Cardiac muscle cell (in vitro differentiated cells and primary cell): ENCODE measurements around the gene PAQR7. TPM values are rescaled to one million over a fixed set of nuclear protein-coding genes. Genes with fewer than 3 reads are reported as not detected.

ENCODE experiments used
- DNase-seq, 2 donors: peaks; one replicate each; pipeline versions ENCODE4 v3.0.0 to v3.0.0-alpha.2; 2010 to 2017; ENCODE audit warnings: low read depth in 1 of 2, low spot score in 1 of 2
- H3K27ac ChIP-seq: fragments of 200-600 bp; sonication (generic); 2 replicates; pipeline ENCODE4 v1.5.1; 2016
- H3K27me3 ChIP-seq: fragments of 200-600 bp; sonication (generic); 2 replicates; pipeline ENCODE4 v1.6.0; 2016; ENCODE audit warnings: control low read depth
- H3K36me3 ChIP-seq: fragments of 200-600 bp; sonication (generic); 2 replicates; pipeline ENCODE4 v1.5.1; 2016; ENCODE audit warnings: control low read depth
- H3K4me1 ChIP-seq: fragments of 200-600 bp; sonication (generic); 2 replicates; pipeline ENCODE4 v1.8.1; 2017; ENCODE audit warnings: low read depth, mild to moderate bottlenecking, mixed run types
- H3K4me3 ChIP-seq: fragments of 200-600 bp; sonication (generic); 2 replicates; pipeline ENCODE4 v1.5.1; 2016; ENCODE audit warnings: mild to moderate bottlenecking
- H3K9me3 ChIP-seq: fragments of 200-600 bp; sonication (generic); 2 replicates; pipeline ENCODE4 v1.5.1; 2017; ENCODE audit warnings: low read depth, mild to moderate bottlenecking, control low read depth
- CTCF ChIP-seq: IDR thresholded peaks from 2 replicates; pipeline ENCODE4 v1.5.1; 2012; ENCODE audit warnings: low read depth, mild to moderate bottlenecking, low read length
- polyA plus RNA-seq: library from polyadenylated mRNA; unstranded; fragments of >200 nt; fragmentation: Nextera tagmentation; extraction: Ambion mirVana; gene quantifications from 2 replicates; pipeline ENCODE4 v1.2.1, GENCODE V29; 2016
- total RNA-seq: library from RNA; depleted of rRNA; stranded (reverse); fragments of >200 nt; gene quantifications from 2 replicates; pipeline ENCODE4 v1.2.3, GENCODE V29; 2016

The PAQR7 gene
- total and polyA plus RNA-seq, 2 experiments from 2014 or later, result 3.1 to 12.5 TPM

- no peak for TF ChIP-seq CTCF
- Histone ChIP-seq H3K4me1 (no peaks in the 10 kb centered on the region), H3K36me3 (no peaks in the 10 kb centered on the region), H3K27ac (no peak overlapping the region), H3K9me3 (no peaks in the 10 kb centered on the region), H3K27me3 (no peaks in the 10 kb centered on the region), H3K4me3 (no peak overlapping the region)
- no peak for DNase-seq
Measured at GRCh38 chr1:25911162-25911561, 35.7 kb upstream of the PAQR7 start.

GRCh38 chr1:25909040-25909439, 33.5 kb upstream of the PAQR7 start:
- DNase-seq, result peak in 1 of 2 donors; percentile 58
- no peak overlapping the region for H3K4me3 ChIP-seq
- H3K4me1 ChIP-seq, result peaks cover 6% of the 10 kb centered on the region
- no peaks in the 10 kb centered on the region for H3K36me3 ChIP-seq
- TF ChIP-seq CTCF, result no peak
- H3K9me3 ChIP-seq, result no peaks in the 10 kb centered on the region
- H3K27ac ChIP-seq, result peak overlapping the region; percentile 67
- H3K27me3 ChIP-seq, result no peaks in the 10 kb centered on the region

GRCh38 chr1:25908161-25908560, 32.7 kb upstream of the PAQR7 start:
- H3K36me3 ChIP-seq, result peaks cover 6% of the 10 kb centered on the region
- peaks cover 10% of the 10 kb centered on the region for H3K4me1 ChIP-seq
- no peak for DNase-seq
- H3K27ac ChIP-seq, result no peak overlapping the region
- no peaks in the 10 kb centered on the region for H3K9me3 ChIP-seq
- no peaks in the 10 kb centered on the region for H3K27me3 ChIP-seq
- no peak overlapping the region for H3K4me3 ChIP-seq
- TF ChIP-seq CTCF, result no peak

GRCh38 chr1:25907601-25908000, 32.1 kb upstream of the PAQR7 start:
- Histone ChIP-seq H3K4me1 (peaks cover 10% of the 10 kb centered on the region), H3K4me3 (no peak overlapping the region), H3K27ac (no peak overlapping the region), H3K36me3 (peaks cover 11% of the 10 kb centered on the region), H3K27me3 (no peaks in the 10 kb centered on the region), H3K9me3 (no peaks in the 10 kb centered on the region)
- DNase-seq, result no peak
- TF ChIP-seq CTCF, result no peak

- Histone ChIP-seq H3K9me3 (no peaks in the 10 kb centered on the region), H3K36me3 (peaks cover 19% of the 10 kb centered on the region), H3K4me3 (peak overlapping the region; percentile 86), H3K27ac (no peak overlapping the region), H3K27me3 (no peaks in the 10 kb centered on the region), H3K4me1 (peaks cover 10% of the 10 kb centered on the region)
- TF ChIP-seq CTCF, result no peak
- DNase-seq, result peak in 1 of 2 donors; percentile 28
Measured at GRCh38 chr1:25906644-25907300, 31.3 kb upstream of the PAQR7 start.
